NCI-H1930 (cell line): ENCODE data around the gene ITGB7.

ENCODE experiments used
- DNase-seq, 2 experiments: peaks; one replicate each; lab custom pipeline; 2025; lab: John Stamatoyannopoulos, UW

Gene ITGB7

GRCh38 chr12:53207042-53207441 is at the start of gene ITGB7:
TSS of gene ITGB7 (minus strand) at chr12:53207251. CDS start at chr12:53200443, 6,808 bp downstream.
- no peak for DNase-seq

DNA sequence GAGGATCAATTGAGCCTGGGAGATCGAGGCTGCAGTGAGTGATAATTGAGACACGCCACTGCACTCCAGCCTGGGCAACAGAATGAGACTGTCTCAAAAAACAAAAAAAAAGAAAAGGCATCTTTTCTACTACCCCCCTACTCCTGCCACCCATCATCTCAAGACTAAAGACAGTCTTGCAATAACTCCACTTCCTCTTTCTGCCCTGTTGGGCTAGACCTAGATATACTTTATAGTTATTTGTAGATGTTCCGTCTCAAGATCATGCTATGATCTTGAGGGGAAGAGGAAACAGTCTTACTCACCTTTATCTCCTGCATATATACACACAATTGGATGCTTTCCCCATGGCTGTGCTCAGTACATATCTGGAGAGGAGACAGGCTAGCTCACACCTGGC is 48.9 kb upstream of the ITGB7 start:
- no peak for DNase-seq

GRCh38 chr12:53254816-53255545 is 47.9 kb upstream of the ITGB7 start:
- DNase-seq = no peak

DNA sequence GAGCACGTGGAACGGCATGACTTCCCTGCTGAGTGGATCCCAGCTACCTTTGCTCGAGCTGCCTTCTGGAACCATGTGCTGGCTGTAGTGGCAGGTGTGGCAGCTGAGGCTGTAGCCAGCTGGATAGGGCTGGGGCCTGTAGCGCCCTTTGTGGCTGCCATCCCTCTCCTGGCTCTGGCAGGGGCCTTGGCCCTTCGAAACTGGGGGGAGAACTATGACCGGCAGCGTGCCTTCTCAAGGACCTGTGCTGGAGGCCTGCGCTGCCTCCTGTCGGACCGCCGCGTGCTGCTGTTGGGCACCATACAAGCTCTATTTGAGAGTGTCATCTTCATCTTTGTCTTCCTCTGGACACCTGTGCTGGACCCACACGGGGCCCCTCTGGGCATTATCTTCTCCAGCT is 46.2 kb upstream of the ITGB7 start:
- DNase-seq = no peak

DNA sequence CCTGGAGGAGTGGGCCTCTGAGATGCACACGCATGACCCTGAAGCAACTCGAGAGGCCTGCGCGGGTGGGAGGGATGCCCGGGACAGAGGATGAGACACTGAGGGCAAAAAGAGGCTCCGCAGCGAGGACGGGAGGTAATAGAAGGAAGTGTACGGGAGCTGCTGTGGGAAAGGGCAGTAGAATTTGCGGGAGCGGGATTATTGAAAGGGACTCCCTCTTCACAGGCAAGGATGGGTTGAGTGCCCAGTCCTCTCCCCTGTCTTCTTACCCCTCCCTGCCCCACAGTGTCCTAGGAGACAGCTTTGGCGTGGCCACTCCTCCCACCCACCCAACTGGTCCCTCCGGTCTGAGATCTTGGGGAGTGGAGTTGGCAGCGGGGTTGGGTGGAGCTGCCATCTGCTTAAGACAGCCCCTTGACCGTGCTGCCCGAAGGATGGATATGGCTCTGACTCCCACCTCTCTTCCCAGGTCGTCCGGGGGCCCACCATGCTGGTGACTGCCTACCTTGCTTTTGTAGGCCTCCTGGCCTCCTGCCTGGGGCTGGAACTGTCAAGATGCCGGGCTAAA is 45.4 kb upstream of the ITGB7 start:
- DNase-seq = no peak

- peak; percentile 28 to 76 for DNase-seq
Measured at GRCh38 chr12:53251477-53252348, 44.7 kb upstream of the ITGB7 start.

- DNase-seq = no peak
Measured at GRCh38 chr12:53245286-53245685, 38.2 kb upstream of the ITGB7 start.

GRCh38 chr12:53244337-53244736 is 37.3 kb upstream of the ITGB7 start:
- DNase-seq = no peak

DNA sequence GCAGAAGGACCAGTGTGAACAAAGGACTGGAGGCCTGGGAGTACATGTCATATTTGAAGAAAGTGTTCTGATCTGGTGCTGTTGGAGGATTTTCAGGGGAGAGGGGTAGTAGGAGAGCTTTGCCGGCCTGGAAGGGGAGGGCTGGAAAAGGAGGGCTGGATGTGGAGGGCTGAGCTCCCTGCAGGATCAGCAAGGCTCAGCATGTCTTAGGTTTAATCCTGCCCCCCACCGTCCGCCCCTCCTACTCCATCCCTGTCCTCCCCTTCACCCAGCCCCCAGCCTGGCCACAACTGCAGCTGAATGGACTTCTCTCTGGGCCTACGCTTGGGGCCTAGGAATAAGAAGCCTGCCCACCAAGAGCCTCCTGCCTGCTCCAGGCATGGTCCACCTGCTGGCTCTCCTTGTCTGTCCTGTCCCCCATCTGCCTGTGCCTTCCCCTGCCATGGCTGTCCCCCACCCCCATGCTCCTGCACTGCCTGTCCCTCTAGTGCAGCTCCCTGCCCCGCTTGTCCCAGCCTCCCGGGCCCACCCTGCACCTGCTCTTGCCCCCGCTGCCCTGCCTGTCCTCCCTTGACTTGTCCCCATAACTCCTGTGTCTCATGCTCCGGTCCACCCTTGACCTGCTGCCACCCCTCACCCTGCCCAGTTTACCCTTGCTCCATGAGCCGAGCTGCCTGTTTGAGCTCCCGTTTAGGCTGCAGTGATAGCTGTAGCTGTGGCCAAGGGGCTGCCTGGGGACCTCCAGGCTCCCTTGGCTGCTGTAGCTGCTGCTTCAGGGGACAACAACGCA is 34.8 kb upstream of the ITGB7 start:
- no peak for DNase-seq

DNA sequence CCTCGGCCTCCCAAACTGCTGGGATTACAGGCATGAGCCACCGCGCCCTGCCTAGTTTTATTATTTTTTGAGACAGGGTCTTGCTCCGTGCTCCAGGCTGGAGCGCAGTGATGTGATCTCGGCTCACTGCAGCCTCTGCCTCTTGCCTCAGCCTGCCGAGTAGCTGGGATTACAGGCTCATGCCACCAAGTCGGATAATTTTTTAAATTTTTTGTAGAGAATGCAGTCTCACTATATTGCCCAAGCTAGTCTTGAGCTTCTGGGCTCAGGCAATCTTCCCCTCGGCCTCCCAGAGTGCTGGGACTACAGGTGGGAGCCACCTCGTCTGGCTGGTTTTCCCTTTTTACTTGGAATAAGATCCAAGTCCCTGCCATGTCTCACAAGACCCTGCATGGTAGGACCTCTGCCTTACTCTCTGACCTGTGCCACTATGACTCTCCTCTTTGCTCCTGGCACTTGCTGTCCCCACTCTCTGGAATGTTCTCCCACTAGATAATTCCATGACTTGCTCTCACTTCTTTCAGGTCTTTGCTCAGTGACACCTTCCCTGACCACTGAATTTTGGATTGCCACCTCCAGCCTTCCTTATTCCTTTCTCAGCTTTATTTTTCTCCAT is 32.7 kb upstream of the ITGB7 start:
- DNase-seq = no peak

DNA sequence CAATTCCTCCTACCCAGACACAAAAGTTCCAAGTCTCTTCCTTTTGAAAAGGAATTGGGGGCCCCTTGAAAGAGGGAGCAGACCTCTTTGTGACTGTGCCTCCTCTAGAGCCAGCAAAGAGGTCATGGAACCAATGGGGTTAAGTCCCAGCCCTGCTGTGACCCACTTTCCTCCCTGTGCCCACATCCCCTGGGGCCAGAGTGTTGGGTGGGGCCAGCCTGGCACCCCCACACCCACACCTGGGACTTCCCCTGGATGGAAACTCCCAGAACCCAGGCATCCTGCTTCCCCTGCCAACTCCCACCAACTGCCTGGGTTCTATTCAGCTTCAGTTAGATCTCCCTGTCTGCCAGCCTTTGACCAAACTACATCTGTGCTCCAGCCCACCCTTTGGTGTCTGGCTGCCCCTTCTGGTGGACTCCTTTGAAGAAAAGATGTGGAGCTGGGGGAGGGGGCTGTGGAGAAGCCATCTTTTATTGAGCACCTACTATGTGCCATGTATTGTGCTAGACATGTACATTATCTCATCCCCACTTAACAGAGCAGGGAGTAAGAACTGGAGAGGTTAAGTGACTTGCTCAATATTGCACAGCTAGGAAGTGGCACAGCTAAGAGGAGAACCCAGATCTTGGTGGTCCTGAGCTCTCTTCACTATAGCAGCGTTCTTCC is 29.5 kb upstream of the ITGB7 start:
- DNase-seq = no peak

- no peak for DNase-seq
Measured at GRCh38 chr12:53235742-53236442, 28.8 kb upstream of the ITGB7 start.

- no peak for DNase-seq
Measured at GRCh38 chr12:53235164-53235563, 28.1 kb upstream of the ITGB7 start.

GRCh38 chr12:53234271-53234914 is 27.3 kb upstream of the ITGB7 start:
- peak in 1 of 2 experiments; percentile 4 for DNase-seq

DNA sequence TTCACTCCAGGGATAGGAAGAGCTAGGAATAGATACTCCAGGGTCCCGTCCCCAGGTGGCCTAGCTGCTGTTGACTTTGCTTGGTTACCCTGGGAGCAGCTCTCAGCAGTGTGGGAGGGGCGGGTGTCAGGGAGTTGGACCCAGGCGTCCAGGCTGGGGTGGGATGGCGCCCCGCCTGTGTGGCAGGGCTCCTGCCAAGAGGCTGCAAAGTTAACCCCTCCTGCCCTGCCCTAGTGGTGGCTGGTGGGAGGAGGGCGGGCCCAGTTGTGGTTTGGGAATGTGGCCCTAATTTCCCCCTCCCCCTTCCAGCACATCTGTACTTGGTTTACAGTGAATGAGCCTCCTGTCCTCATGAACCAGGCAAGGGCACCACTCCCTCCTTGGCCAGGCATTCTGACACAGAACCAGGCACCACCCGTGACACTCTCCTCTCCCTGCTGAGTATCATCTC is 26.6 kb upstream of the ITGB7 start:
- DNase-seq = no peak

DNA sequence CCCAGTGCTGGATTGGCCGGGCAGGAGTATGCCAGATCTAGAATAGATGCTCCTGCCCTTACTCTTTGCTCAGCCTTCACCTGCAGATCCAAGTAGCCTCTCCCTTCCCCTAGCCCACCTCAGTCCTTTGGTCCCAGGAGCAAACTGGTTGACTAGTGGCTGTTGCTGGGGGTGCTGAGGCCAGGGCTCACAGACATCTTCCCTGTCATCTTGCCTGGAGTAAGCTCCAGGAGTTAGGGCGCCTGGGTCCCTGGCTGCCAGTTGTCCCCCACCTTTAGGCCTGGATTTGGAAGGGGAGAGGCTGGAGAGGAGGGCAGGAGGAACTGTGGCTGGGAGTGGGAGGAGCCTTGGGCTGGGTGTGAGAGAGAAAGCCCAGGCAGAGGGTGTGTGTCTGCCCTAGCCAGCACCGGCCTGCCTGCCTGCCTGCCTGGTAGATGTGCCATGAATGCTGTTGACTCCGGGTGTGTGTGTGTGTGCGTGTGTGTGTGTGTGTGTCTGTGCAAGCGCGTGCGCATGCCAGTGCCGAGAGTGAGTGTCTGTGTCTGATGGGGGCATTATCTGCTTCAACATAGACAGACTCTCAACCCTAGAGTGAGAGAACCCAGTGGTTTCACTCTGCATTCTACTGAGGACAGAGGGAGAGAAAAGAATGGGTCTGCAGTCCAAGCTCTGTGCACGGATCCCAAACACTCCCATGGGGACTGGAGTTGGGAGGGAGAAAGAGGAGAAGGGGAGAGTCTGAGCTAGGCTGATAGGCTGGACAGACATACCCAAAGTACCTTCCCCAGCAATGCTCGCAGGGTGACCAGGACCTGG is 25.8 kb upstream of the ITGB7 start:
- DNase-seq = no peak

GRCh38 chr12:53231921-53232645 is 25.0 kb upstream of the ITGB7 start, which contains the start of gene RARG:
TSS of gene RARG (minus strand) at chr12:53232209. CDS start at chr12:53227545, 4,664 bp downstream.
- DNase-seq = no peak

DNA sequence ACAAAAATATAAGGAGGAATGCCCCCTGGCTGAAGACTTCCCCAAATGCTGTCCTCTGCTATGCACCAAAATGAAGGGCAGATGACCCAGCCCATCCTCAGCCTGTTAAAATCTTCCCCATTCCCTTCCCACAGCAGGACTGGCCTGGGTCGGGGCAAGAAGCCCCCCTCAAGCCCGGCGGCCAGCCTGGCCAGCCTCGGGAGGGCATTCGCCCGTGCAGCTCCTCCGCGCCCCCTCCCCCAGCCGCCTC is 24.5 kb upstream of the ITGB7 start:
- no peak for DNase-seq
